HG02973 (cell line): ENCODE measurements around the gene GSS.
"Not testable (repeated sequence)": the region's sequence is repeated elsewhere in the genome, so short reads cannot be mapped to it uniquely, and the experiment has no call there.

ENCODE experiments used
- ATAC-seq: cut with Tn5 transposase; IDR thresholded peaks from one replicate; pipeline ENCODE4 v1.9.1; 2021; ENCODE audit warnings: moderate library complexity; ENCODE audit not compliant: unreplicated experiment

GSS gene

GRCh38 chr20:34915749-34916455 is 39.7 kb downstream of the GSS start:
- ATAC-seq, result no peak

DNA sequence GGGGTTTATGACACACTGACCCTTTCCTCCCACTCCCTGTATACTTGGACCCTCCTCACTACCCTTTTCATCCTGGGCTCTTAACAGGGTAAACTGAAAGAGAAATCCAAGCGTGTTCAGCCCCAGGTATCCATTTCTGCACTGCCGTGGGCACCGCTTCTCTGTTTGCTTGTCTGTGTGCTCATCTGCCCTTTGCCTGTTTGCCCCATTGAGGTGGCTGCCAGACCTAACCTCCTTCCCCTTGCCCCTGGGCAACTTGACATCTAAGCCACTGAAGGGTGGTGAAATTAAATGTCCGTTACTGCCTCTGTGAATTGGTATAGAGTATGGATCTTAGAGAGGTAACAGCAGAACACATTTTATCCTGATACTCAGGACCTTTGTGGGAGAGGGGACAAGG is 40.5 kb downstream of the GSS start:
- no peak for ATAC-seq

GRCh38 chr20:34907616-34908469 is 47.8 kb downstream of the GSS start:
- ATAC-seq, result no peak

DNA sequence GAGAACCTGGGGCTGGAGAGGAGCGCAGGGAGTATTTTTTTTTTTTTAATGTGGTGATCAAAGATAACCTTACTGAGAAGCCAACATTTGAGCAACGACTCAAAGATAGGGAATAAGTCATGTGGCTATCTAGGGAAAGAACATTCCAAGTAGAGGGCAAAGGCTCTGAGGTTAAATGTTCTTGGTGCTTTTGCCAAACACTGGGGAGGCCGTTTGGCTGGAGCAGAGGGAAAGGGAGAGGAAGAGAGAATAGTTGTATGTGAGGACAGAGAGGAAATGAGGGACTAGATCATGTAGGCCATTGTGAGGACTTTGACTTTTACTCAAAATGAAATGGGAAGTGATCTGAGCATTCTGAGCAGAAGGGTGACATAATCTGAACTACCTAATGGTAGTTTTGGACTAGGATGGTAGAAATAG is 51.4 kb downstream of the GSS start:
- no peak for ATAC-seq

DNA sequence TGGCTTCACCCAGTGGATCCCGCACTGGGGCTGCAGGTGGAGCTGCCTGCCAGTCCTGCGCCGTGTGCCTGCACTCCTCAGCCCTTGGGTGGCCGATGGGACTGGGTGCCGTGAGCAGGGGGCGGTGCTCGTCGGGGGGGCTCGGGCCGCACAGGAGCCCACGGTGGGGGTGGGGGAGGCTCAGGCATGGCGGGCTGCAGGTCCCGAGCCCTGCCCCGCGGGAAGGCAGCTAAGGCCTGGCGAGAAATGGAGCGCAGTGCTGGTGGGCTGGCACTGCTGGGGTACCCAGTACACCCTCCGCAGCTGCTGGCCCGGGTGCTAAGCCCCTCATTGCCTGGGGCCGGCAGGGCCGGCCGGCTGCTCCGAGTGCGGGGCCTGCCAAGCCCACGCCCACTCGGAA is 56.9 kb downstream of the GSS start:
- ATAC-seq, result not testable (repeated sequence)

DNA sequence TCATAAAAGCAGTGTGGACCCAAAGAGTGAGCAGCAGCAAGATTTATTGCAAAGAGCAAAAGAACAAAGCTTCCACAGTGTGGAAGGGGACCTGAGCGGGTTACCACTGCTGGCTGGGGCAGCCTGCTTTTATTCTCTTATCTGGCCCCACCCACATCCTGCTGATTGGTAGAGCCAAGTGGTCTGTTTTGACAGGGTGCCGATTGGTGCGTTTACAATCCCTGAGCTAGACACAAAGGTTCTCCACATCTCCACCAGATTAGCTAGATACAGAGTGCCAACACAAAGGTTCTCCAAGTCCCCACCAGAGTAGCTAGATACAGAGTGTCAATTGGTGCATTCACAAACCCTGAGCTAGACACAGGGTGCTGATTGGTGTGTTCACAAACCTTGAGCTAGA is 57.5 kb downstream of the GSS start:
- not testable (repeated sequence) for ATAC-seq

- ATAC-seq, result no peak
Observed at GRCh38 chr20:34896086-34896621, 59.5 kb downstream of the GSS start.

DNA sequence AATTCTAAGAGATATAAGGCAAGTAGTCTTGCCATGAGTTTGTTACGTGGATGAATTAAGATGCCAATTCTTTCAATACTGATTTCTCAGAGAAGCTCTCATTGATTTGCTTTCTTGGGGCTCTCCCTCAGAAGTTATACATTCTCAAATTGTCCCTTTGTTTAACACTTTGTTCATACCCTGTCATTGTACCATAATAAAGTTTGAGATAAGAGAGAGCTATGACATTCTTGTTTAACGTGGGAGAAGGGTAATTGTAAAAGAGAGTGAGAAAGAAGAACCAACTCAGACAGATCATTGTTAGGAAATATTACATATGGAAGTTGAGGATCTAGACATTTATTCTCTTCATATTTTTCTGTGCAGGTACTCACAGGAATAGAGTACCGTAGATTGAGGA is 60.1 kb downstream of the GSS start:
- ATAC-seq, result no peak

DNA sequence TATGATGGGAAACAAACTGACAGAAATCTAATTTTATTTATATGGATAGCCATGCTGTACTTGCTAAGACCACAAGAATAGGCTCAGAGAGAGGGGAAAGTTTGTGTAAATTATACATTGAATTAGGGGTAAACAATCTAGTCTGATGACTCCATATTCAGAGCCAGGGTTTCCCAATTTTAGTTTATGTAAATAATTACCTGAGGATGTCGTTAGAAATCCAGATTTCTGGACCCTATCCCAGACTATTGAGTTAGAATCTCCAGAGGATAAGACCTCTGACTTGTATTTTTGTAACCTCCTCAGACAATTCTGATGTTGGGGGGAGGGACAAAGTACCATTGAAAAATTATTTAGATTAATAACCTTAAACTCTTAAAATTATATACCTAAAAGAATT is 60.9 kb downstream of the GSS start:
- no peak for ATAC-seq

DNA sequence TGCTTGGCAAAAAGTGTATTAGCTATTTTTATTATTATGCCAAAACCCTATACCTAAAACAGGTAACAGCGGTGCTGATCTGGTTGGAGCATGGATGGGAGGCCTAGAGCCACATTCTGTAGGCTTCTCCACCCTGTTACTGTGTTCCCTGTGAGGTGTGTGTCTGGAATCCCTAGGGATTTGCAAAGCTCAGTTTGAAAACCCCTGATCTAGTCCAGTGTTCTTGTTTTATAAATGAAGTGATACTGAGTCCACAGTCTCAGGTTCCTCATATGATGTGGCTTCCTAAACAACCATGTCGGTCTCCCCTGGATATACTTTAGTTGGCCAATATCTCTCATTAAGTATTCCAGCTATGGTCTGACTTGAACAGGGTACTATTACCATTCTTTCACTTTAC is 62.9 kb downstream of the GSS start:
- no peak for ATAC-seq

GRCh38 chr20:34891166-34892062 is 64.2 kb downstream of the GSS start:
- ATAC-seq, result no peak

- ATAC-seq, result no peak
Observed at GRCh38 chr20:34888468-34888867, 67.1 kb downstream of the GSS start.

DNA sequence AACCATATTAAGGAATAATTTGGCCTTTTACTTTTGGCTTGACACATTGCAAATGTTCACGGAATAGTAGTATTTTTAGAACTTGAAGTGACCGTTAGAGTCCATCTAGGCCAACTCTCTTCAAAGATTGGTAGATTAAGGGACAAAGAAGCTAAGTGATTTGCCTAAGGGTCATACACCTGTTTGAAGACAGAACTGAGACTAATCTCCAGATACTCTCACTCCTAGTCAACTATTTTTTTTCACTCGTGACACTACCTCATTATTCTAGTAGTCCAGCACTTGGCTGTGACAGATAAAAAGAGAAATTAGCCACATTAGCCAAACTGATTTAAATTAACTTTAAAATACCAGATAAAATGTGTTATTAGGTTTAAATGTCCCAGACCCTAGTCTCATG is 68.6 kb downstream of the GSS start:
- ATAC-seq, result no peak

DNA sequence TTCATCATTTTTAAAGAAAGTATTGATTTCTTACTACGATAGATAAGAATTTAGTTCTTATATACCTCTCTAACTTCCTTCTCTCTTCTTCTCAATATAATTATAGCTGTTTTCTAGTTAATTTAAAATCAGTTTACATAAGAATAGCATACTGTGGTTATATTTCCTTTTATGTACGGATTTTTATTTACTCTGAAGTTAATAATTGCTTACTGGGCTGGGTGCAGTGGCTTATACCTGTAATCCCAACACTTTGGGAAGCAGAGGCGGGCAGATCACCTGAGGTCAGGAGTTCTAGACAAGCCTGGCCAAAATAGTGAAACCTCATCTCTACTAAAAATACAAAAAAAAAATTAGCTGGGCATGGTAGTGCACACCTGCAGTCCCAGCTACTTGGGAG is 69.5 kb downstream of the GSS start:
- no peak for ATAC-seq

DNA sequence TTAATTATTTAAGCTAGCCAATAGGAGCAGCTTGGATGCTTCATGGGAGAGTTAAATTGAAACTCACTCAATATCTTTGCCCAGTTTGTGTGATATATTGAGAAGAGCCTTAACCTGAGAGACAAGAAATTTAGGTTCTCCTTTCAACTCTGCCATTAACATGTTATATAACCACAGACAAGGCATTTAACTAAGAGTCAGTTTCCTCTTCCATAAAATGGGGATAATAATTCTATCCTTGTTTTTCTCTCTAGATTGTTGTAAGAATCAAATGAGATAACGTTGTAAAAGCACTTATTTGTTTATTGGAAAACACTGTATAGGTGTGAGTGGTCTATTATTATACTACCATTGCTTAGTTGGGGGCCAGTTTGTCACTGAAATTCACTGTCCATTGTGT is 71.3 kb downstream of the GSS start:
- ATAC-seq, result no peak

DNA sequence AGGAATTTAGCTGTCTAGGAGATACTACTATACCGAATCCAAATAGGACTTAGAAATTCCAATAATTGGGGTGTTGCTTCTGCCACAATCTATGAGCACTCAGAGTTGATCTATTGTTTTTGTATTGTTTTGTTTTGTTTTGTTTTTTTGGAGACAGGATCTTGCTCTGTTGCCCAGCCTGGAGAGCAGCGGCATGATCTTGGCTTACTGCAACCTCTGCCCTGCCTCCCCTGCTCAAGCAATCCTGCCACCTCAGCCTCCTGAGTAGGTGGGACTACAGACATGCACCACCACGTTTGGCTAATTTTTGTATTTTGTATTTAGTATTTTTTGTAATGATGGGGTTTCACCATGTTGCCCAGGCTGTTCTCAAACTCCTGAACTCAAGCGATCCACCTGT is 71.8 kb downstream of the GSS start:
- no peak for ATAC-seq

- ATAC-seq, result no peak
Observed at GRCh38 chr20:34883087-34883688, 72.4 kb downstream of the GSS start.

GRCh38 chr20:34881689-34882088 is 73.9 kb downstream of the GSS start:
- ATAC-seq, result no peak

GRCh38 chr20:34880971-34881370 is 74.6 kb downstream of the GSS start:
- not testable (repeated sequence) for ATAC-seq

- ATAC-seq, result no peak
Observed at GRCh38 chr20:34880215-34880850, 75.3 kb downstream of the GSS start.
